Neural progenitor cell (in vitro differentiated cells): ENCODE results near the gene TSSK2.

Experiments used
- EZH2 ChIP-seq: fragments of 200-600 bp; sonication (generic); IDR thresholded peaks from 2 replicates; pipeline ENCODE4 v1.6.1; 2017; ENCODE audit warnings: antibody characterized with exemption, mild to moderate bottlenecking, moderate library complexity
- EZH2phosphoT487 ChIP-seq: fragments of 200-600 bp; sonication (generic); IDR thresholded peaks from 2 replicates; pipeline ENCODE4 v1.6.1; 2017; ENCODE audit warnings: antibody characterized with exemption
- TF ChIP-seq, protein P1 (sequence below): fragments of 200-600 bp; sonication (generic); IDR thresholded peaks from 2 replicates; pipeline ENCODE4 v1.5.1; 2017; ENCODE audit warnings: antibody characterized with exemption, mild to moderate bottlenecking

DNA sequence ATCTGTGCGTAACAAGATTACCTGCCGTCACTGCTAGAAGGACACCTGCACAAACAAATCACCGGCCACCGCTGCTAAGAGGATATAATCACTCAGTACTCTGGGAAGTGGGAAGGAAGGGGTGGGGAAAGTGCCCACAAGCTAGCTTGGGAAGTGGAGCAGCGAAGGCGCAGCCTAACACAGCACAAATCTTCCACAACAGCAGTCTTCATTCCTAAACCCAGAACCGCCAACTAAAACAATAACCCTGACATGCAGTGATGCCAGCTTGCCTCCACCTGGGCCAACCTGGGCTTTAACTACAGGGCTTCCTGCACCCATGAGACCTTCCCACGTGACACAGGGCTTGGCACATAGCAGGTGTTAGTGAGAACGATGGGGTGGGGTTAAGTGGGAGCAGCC lies 14.0 kb upstream of the TSSK2 start:
- TF ChIP-seq, protein P1, sequence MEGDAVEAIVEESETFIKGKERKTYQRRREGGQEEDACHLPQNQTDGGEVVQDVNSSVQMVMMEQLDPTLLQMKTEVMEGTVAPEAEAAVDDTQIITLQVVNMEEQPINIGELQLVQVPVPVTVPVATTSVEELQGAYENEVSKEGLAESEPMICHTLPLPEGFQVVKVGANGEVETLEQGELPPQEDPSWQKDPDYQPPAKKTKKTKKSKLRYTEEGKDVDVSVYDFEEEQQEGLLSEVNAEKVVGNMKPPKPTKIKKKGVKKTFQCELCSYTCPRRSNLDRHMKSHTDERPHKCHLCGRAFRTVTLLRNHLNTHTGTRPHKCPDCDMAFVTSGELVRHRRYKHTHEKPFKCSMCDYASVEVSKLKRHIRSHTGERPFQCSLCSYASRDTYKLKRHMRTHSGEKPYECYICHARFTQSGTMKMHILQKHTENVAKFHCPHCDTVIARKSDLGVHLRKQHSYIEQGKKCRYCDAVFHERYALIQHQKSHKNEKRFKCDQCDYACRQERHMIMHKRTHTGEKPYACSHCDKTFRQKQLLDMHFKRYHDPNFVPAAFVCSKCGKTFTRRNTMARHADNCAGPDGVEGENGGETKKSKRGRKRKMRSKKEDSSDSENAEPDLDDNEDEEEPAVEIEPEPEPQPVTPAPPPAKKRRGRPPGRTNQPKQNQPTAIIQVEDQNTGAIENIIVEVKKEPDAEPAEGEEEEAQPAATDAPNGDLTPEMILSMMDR, result no peak
- TF ChIP-seq EZH2, result no peak
- TF ChIP-seq EZH2phosphoT487, result no peak
